Astrocyte of the hippocampus (primary cell): ENCODE results near the gene SPINK4.

Experiments used
- DNase-seq: peaks from one replicate; pipeline ENCODE4 v3.0.0; 2011; ENCODE audit warnings: low read depth, low spot score

SPINK4 gene, protein sequence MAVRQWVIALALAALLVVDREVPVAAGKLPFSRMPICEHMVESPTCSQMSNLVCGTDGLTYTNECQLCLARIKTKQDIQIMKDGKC

DNA sequence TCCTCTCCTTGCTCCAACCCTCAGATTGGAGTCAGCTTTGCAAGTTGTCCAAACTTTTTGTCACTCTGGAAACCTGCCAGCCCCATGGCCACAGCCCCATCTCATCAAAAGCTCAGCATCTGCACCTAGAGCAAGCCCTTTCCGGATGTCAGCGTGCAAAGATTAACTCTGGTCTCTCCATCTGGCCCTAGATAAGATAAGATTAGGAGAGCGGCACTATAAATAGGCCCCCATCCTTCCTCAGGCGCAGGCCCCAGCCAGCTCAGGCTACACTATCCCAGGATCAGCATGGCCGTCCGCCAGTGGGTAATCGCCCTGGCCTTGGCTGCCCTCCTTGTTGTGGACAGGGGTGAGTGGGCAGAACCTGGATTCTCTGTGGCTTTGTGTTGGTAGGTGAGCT, at the start of gene SPINK4:
Gene SPINK4, plus strand, starts transcription at position 247 of the 400 bp plus-strand sequence. Its CDS starts 42 bp downstream, at position 289.
- DNase-seq: peak; percentile 29

DNA sequence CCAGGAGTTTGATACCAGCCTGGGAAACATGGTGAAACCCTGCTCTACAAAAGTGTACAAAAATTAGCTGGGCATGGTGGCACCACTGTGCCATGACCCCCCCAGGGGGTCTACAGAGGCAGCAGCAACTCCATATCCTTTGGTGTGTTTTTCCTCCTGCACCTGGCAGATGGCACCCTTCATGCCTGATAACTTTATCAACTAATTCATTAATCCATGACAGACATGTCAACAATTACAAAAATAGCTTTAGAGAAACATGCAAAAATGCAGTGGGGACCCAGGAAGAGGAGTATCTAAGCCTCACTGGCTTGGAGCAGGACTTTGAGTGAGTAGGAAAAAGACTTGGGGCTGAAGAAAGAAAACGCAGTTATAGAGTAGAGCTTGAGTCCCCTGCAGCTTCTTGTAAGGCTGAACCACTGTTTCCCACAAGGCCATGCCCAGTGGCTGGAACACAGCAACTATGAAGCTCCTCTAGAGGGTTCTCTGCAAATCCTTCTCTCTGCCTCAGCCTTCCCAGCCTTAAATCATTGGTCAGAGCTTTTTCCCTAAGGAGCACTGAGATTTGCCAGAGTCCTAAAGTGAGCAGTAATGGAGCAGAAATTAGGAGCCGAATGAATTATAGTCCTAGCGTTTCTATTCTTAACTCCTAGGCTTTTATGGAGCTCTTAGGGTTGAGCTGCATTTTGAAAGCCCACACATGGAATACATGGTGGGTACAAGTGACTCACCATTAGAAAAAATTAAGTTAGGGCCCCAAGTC, 47.3 kb upstream of the SPINK4 start:
- no peak for DNase-seq

DNA sequence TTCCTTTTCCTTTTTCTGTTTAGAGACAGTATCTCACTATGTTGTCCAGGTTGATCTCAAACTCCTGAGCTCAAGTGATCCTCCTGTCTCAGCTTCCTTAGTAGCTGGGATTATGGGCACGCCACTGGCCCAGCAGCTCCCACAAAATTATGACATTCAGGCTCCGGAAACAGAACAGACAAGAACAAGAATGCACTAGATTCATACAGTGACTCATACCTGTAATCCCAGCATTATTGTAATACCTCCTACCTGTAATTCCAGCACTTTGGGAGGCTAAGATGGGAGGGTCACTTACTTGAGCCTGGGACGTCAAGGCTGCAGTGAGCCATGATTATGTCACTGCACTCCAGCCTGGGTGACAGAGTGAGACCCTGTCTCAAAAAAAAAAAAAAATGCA, 46.1 kb upstream of the SPINK4 start:
- no peak for DNase-seq

DNA sequence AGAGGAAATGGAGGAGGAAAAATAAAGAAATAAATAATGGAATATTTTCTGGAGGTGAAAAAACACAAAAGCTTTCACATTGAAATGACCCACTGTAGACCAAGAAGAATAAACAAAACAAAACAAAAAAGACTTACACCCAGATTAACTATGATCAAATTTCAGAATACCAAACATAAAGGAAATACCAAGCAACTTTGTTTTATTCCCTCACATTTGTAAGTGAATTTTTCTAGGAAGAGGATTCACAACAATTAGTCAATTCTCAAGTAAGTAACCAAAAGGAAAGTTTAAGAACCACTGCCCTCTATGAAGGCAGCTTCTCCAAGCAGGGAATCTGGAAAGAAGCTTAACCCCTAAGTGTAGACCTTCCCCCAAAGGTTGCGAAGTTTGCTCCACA, 43.2 kb upstream of the SPINK4 start:
- no peak for DNase-seq

DNA sequence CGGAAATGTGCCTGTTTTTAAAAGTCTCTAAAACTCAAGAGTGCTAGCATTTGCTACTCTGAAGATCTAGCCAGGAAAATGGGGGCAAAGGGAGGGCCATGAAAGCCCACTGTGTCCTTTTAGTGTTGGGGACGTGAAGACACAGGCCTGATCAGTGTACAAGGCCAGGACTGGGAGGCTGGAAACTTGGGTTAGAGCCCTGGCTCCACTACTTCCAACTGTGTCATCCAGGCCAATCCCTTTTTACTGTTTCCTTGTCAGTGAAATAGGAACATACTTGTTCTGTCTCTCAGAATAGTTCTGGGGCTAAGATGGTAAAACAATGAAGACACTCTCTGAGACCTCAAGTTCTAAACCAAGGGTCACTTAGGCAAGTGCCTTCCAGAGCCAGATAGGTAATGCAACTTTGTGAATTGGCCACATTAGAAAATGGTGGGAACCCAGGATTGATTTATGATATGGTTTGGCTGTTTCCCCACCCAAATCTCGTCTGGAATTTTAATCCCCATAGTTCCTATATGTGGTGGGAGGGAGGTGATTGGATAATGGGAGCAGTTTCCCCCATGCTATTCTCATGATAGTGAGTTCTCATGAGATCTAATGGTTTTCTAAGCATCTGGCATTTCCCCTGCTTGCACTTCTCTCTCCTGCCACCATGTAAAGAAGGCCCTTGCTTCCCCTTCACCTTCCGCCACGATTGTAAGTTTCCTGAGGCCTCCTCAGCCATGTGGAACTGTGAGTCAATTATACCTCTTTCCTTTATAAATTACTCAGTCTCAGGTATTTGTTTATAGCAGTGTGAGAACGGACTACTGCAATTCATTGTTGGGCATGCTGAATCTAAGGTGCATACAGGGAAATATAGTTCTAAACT, 42.5 kb upstream of the SPINK4 start:
- DNase-seq: no peak

DNA sequence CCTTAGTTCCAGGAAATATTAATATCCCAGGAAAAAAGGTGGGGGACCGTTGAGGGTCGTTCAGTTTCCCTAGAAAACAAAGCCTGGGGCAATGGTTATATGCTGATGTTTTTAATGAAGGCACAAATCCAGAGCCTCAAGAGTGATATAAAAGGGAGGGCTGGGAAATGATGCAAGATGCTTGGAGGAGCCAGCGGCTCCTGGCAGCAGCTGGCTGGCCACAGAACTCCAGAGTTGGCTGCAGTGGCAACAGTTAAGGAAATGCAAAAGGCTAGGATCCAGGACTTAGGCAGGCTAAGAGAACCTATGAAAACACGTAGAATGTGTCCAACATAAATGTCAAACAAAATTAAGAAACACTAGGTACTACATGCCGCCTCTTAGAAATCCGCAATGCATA, 41.8 kb upstream of the SPINK4 start:
- DNase-seq: peak; percentile 77

DNA sequence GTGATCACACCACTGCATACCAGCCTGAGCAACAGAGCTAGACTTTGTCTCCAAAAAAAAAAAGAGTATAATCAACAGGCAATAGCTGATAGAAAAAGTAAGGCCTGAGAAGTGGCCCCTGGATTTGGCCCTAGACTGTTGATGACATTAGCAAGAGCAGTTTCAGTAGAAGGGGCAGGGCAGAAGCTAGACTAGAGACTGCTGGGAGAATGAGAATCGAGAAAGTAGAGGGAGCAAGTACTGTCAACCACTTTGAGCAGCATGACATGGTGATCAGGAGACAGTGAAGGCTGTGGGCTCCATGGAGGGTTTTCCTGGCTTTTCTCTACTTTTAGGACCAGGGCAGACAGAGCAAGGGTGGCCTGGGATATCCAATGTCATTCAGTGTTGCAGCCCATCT, 37.9 kb upstream of the SPINK4 start:
- DNase-seq: no peak

DNA sequence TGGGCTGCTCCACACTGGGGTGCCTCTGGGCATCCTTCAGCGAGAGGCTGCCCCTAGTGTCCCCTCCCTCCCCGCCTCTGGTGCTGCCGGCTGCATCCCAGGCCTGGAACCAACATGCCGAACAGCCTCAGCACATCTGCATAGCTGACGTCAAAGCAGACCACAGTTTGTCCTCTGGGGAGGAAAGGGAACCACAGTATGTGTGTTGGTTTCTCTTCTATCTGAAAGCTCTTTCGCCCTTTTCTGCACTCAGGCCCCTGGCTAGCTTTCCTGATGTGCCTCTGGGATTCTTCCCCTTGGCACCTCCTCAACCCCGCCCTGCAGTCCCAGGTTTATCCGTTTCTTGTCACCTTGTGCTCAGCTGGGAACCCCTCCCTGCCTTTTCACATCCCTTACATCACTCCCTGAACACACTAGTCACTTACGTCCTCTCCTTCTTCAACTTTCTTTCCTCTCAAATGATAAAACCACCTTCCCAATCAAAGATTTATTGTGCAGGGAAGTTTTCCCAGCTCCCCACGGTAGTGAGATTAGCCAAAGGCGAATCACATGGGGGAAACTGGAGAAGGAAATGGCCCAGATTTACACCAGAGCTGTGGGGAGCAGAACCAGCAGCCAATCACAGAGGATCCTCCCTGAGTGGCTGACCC, 37.3 kb upstream of the SPINK4 start:
- peak; percentile 51 for DNase-seq

DNA sequence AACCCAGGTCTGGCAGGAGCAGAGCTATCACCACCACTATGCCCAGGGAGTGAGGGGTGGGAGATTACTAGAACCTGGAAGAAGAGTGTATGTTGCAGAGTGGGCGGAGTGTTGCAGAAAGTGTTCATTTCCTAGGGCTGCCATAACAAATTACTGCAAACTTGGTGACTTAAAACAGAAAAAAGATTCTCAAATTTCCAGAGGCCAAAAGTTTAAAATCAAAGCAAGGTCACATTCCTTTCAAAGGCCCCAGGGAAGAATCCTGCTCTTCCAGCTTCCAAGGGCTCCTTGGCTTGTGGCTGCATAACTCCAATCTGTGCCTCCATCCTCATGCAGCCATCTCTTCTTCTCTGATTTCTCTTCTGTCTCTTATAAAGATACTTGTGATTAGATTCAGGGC, 30.6 kb upstream of the SPINK4 start:
- DNase-seq: no peak

DNA sequence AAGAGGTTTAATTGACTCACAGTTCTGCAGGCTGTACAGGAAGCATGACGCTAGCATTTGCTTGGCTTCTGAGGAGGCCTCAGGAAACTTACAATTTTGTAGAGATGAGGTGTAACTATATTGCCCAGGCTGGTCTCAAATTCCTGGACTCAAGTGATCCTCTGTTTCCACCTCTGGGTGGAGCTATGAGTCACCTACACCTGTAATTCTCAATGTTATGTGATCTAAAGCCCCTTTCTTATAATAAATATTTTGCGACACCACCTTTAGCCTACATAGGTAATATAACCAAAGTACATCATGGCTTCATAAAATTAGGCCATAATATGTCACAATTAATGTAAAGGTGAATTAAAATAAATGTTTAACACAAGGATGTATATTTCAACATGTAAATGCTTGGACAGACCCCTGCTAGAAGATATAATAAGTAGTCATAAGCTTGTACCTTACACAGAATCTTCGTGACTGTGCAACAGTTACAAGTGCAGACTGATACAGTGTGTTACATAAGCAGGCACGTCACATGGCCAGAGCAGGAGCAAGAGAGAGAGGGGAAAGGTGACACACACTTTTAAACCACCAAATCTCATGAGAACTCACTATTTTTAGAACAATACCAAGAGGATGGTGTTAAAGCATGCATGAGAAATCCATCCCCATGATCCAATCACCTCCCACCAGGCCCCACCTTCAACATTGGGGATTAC, 29.8 kb upstream of the SPINK4 start:
- DNase-seq: no peak

DNA sequence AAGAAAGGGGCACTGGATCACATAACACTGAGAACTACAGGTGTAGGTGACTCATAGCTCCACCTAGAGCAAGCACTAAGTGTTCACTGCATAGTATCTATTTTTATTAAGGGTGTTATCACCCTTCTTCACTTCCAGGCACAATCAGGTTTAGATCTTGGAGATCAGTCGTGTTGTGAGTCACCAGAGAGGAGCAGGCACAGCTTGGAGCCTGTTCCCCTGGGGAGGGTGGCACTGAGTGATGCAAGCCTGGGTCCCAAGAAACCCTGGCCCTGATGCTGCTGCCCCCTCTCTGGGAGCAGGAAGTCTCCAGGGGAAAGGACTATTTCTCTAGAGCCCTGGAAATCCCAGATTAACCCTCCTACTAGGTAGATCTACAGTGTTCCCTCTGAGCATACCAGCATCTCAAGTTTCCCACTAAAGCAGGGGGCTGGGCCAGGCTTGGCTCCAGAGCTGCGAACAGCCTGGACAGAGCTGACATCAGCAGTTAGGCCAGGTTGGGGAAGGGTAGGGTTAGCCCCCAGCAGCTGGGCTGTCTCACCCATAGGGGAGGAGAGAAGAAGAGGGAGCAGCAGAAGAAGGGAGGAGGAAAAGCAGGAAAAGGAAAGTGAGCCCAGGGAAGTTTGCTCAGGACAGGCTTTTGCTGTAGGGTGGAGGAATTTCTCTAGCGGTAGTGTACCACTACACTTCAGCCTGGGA, 28.1 kb upstream of the SPINK4 start:
- no peak for DNase-seq

DNA sequence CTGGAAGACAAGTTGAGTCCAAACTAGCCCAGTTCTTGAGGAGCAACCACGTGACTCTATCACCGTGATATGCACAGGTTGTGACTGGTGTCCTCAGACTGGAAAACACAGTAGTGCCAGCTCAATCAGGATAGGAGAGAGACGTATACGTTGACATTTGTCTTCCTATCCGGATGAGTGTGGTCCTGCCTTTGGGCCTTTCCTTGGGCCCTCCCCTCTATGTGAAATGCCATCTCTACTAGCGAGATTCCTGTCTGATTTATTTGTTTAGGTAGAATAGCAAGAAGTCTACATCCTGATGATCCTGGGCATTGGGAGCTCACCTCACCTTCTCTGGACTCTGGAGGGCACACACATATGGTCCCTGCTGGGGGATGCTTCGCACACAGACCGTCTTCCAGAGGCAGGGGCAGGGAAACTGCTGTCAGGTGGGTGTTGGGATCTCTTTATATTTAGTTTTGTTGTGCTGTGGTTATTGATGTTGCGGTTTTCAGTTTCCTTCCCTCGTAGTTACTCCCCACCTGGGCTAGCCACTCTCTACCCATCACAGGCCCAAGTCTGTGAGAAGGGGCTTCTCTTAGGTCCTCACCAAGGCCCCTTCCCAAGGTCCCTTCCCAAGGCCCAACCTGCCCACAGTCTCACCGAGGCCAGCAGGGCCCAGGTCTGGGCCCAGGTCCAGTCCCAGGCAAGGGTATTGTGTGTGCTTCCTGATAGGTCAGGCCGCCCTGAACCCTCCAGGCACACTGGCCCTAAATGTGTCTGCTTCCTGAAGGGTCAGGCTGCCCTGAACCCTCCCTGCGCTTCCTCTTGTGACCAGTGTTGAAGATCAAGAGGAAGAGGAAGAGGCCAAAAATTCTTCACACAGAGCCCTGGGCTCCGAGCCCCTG, 19.0 kb upstream of the SPINK4 start:
- DNase-seq: no peak

DNA sequence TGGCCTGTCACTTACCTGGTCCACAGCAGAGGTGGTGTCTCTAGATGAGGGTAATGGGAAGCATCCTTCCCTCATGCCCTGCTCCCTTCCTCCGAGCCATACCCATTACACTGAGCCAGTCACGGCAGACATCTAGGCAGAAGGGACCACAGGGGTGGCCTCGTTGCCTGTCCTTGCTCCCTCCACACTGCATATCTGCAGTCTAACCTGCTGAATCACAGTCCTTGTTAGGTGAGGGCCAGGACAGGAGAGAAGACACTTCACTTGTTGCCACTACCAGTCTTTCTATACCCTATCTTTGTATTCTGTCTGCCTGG, 18.4 kb upstream of the SPINK4 start:
- DNase-seq: no peak

DNA sequence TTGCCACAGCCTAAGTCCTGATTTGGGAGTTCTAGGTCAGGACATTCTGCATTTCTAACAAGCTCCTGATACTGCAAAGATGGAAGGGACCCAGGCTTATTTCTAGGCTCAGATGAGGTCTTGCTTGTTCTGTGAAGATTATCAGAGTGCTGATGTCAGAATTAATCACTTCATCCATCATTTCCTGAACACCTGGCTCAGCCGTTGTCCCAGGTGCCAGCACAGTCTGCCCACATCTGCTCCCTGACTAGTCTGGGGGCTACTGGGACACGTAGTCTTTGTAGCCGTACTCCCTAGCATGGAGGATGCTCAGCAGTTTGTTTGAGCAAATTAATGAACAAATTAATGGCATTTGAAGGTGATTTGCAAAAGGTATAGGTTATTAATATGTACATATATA, 17.9 kb upstream of the SPINK4 start:
- no peak for DNase-seq

DNA sequence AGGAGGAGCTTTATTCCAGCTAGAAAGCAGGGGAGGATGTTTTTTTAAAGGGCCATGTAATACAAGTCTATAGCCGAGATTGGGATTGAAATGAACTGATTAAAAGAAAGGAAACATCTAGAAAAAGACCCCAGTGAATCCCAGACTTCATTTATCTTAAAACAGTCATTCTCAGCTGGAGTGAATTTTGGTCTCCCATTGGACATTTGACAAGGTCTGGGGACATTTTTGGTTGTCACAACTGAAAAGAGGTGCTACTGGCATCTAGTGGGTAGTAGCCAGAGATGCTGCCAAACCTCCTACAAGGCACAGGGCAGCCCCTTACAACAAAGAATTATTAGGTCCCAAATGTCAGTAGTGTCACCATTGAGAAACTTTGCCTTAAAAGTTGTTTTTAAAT, 16.3 kb upstream of the SPINK4 start:
- DNase-seq: peak; percentile 26

DNA sequence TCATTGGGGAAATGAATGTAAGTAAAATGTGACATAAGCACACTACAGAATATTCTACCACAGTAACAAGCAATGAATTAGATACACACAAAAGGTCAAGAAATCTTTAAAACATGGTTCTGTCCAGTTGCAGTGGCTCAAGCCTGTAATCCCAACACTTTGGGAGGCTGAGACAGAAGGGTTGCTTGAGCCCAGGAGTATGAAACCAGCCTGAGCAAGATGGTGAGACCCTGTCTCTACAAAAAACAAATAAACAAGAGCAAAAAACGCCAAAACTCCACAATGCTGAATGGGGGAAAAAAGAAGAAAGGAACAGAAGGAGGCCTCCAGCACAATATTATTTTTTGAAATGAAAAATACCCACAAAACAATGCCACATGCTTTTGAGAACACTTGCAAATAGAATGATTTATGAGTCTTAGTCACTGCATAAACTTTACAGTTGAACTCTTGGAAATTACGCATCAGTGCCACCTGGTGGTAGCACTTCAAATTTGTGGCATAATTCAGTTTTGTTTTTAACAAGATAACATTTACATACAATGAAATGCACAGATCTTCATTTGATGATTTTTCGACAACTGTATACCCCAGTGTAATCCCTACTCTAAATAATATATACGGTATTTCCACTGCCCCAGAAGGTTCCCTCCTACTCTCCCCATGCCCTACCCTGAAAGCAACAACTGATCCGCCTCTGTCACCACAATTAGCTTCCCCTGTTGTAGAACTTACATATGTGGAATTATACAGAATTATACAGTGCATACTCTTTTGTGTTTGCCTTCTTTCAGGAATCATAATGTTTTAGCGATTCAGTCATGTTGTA, 14.4 kb upstream of the SPINK4 start:
- peak; percentile 81 for DNase-seq

DNA sequence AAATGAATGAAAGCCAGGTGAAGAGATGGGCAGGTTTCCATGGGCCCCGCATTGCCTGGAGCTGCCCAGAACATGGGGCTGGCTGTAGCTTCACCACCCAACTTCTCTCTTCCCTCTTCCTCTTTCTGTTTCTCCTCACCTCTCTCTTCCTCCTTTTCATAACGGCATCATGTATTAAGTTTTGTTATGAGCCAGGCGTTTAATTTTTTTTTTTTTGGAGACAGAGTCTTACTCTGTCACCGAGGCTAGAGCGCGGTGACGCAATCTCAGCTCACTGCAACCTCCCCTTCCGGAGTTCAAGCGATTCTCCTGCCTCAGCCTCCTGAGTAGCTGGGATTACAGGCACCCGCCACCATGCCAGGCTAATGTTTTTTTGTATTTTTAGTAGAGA, 13.0 kb upstream of the SPINK4 start:
- no peak for DNase-seq

DNA sequence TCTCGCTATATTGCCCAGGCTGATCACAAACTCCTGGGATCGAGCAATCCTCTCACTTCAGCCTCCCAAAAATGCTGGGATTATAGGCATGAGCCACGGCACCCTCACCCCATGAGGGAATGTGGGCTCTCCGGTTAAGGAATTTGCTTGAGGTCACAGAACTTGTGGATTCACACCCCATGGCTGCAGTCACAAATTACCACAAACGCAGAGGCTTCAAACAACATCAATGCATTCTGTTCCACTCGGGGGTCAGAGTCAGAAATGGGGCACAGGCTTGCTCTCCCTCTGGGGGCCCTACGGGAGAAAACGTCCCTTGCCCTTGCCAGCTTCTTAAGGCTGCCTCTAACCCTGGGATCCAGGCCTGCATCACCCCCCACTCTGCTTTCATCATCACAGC, 12.2 kb upstream of the SPINK4 start:
- DNase-seq: peak; percentile 41

DNA sequence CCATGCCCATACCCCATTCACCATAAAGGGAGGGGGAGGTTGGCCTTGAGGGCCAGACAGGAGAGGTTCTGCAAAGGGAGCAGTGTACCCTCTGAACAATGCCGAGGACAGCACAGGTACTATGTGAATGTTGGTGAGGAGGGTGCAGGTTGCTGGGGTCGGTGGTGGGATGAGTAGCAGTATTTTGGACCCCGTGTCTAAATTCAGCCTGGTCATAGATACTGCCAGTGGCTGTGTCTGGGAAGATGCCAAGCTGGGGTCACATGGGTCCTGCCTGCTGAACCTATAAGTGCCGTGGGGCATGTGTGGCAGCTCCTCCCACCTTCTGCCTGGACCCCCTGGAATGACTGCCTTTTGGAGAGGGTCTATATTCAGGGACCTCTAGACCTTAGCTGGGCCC, 11.4 kb upstream of the SPINK4 start:
- no peak for DNase-seq
